Subcutaneous abdominal adipose tissue (tissue), 5 donors: Measurements from ENCODE around the gene PPM1D.

Source experiments
- H3K27ac ChIP-seq: one replicate; pipeline ENCODE4 v1.7.0; 2013; ENCODE audit warnings: low read depth, mild to moderate bottlenecking, inconsistent platforms, low read length, moderate library complexity
- H3K27me3 ChIP-seq, 5 donors: one replicate each; pipeline ENCODE4 v1.7.0; 2013; ENCODE audit warnings: low read length in 5 of 5, inconsistent platforms in 1 of 5; ENCODE audit not compliant: control insufficient read depth in 5 of 5, insufficient read depth in 4 of 5
- H3K36me3 ChIP-seq, 5 donors: one replicate each; pipeline ENCODE4 v1.7.0; 2013; ENCODE audit warnings: low read length in 5 of 5; ENCODE audit not compliant: control insufficient read depth in 5 of 5, insufficient read depth in 5 of 5
- H3K4me1 ChIP-seq, 5 donors: one replicate each; pipeline ENCODE4 v1.7.0; 2013; ENCODE audit warnings: low read length in 5 of 5, mild to moderate bottlenecking in 3 of 5, moderate library complexity in 1 of 5; ENCODE audit not compliant: control insufficient read depth in 5 of 5, insufficient read depth in 5 of 5
- H3K4me3 ChIP-seq, 5 donors: one replicate each; pipeline ENCODE4 v1.7.0; 2013; ENCODE audit warnings: low read length in 5 of 5, low read depth in 1 of 5
- H3K9ac ChIP-seq, 5 donors: one replicate each; pipeline ENCODE4 v1.7.0; 2013; ENCODE audit warnings: low read length in 5 of 5, mild to moderate bottlenecking in 4 of 5, moderate library complexity in 3 of 5
- H3K9me3 ChIP-seq, 5 donors: one replicate each; pipeline ENCODE4 v1.7.0; 2013; ENCODE audit warnings: low read length in 5 of 5; ENCODE audit not compliant: control insufficient read depth in 5 of 5
- donor health status: healthy.
- donor health status: healthy.
- donor health status: healthy.
- donor health status: healthy.
- donor health status: healthy.

PPM1D gene

DNA sequence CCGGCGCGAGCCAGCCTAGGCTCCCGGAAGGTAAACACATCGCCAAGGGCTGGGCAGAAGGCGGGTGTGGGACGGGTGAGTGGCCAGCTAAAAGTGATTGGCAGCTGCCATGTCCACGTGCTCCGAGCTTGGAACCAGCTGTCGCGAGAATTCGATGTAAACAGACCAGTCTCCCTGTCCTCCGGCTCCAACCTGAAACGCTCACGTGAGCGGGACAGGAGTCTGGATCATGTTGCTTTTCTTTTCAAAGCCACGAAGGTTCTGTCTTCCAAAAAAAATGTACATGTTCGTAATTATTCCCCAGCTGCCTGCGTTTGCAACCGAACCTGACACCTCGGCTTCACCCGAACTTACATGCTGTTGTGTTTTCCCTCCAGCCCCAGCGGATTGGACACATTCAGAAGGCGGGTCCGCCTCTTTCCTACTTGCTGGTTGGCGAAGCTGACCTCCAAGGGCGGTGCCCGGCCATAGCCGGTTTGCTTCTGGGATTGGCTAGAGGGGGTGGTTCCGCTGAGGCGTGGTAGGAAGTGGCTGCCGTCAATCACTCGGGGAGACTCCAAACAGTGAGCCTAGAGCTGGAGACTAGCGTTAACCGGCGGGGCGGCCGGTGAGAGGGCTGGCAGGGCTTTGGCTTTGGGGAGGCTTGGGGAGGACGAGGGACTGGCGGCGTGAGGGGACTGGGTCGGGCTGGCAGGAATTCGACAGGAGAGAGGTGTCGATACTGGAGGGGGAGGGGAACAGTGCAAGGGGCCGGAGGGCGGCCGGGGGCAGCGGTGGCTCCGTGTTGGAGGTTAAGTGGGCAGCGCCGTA is 77.5 kb downstream of the PPM1D start, which contains the start of gene BCAS3:
BCAS3 (plus strand) TSS at position 544 of the 810 bp plus-strand sequence.
- H3K9me3 ChIP-seq: peaks cover 0 to 4% (median 0%) of the 10 kb centered on the region in 5 donors
- peak within 1 kb of the TSS; percentile 48 to 95 (median 91) for H3K9ac ChIP-seq
- H3K4me3 ChIP-seq: peak within 1 kb of the TSS; percentile 87 to 99 (median 97)
- peak within 1 kb of the TSS; percentile 86 for H3K27ac ChIP-seq
- H3K4me1 ChIP-seq: peaks cover 2 to 19% (median 15%) of the 10 kb centered on the region in 5 donors
- H3K27me3 ChIP-seq: no peaks in the 10 kb centered on the region
- peaks cover 0 to 6% (median 0%) of the 10 kb centered on the region in 5 donors for H3K36me3 ChIP-seq

DNA sequence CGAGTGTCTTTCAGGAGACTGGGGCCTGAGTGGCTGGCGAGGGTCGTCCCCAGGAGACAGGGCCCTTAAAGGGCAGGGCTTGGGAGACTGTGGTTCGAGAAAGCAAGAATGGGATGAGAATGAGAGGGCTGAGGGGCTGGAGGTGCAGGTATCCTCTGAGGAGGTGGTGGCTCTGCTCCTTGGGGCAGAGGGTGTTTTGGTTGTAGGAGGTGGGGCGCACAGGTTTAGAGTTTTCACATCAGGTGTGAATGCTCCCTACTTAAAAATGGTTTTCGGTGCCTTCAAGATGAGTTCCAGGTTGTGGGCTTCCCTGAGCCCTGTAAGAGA is 78.1 kb downstream of the PPM1D start:
- Histone ChIP-seq H3K9ac (peak overlapping the region; percentile 48 to 95 (median 90)), H3K27me3 (no peaks in the 10 kb centered on the region), H3K36me3 (peaks cover 0 to 10% (median 0%) of the 10 kb centered on the region in 5 donors), H3K4me1 (peaks cover 2 to 19% (median 15%) of the 10 kb centered on the region in 5 donors), H3K4me3 (peak overlapping the region; percentile 87 to 99 (median 97)), H3K9me3 (peaks cover 0 to 4% (median 0%) of the 10 kb centered on the region in 5 donors), H3K27ac (peak overlapping the region; percentile 86)

DNA sequence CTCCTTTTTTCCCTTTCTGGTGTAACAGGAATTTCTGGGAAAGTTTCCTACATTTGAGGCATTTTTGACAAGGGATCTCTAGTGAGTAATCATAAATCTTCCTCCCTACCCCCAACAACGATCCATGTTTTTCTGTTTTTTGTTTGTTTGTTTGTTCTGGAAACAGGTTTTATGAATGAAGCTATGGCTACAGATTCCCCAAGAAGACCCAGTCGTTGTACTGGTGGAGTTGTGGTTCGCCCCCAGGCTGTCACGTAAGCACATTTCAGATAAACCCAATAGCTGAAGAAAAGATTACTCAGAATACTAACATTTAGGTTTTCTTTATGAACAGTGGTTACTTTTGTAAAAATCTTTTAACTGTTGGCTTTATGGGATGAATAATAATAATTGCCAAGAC is 79.3 kb downstream of the PPM1D start:
- Histone ChIP-seq H3K4me3 (no peak overlapping the region), H3K27me3 (no peaks in the 10 kb centered on the region), H3K4me1 (peaks cover 2 to 19% (median 15%) of the 10 kb centered on the region in 5 donors), H3K9ac (no peak overlapping the region), H3K9me3 (peaks cover 0 to 4% (median 0%) of the 10 kb centered on the region in 5 donors), H3K27ac (no peak overlapping the region), H3K36me3 (peaks cover 5 to 18% (median 7%) of the 10 kb centered on the region in 5 donors)

DNA sequence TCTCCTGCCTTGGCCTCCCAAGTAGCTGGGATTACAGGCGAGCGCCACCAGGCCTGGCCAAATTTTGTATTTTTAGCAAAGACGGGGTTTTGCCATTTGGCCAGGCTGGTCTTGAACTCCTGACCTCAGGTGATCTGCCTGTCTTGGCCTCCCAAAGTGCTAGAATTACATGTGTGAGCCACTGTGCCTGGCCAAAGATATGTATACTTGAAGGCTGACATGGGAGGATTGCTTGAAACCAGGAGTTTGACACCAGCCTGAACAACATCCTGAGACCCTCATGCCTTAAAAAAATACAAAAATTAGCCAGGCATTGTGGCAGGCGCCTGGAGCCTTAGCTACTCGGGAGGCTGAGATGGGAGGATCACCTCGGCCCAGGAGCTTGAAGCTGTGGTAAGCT is 80.8 kb downstream of the PPM1D start:
- peaks cover 2 to 19% (median 15%) of the 10 kb centered on the region in 5 donors for H3K4me1 ChIP-seq

DNA sequence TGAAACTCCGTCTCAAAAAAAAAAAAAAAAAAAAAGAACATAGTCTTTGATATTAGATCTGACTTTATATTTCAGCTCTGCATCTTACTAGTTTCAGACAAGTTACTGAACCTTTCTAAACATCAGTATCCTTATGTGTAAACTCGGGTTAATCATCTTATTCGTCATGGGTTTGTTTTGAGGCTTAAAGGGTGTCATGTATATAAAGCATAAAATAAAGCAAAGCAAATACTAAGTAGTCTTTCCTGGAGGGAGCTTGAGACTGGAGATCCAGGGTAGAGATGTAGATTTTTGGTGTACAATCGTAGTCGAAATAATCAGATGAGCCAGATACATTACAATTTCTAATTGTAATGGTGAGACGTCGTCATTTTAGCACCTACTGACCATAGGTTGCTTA is 85.4 kb downstream of the PPM1D start:
- H3K9ac ChIP-seq: no peak overlapping the region
- H3K27me3 ChIP-seq: no peaks in the 10 kb centered on the region
- peaks cover 24 to 56% (median 28%) of the 10 kb centered on the region in 5 donors for H3K36me3 ChIP-seq
- H3K4me1 ChIP-seq: no peaks in the 10 kb centered on the region
- no peaks in the 10 kb centered on the region for H3K9me3 ChIP-seq
- H3K4me3 ChIP-seq: no peak overlapping the region
- no peak overlapping the region for H3K27ac ChIP-seq

More for the DNA sequence above, 80.8 kb downstream of the PPM1D start:
- H3K9me3 ChIP-seq: no peaks in the 10 kb centered on the region
- no peaks in the 10 kb centered on the region for H3K27me3 ChIP-seq
- no peak overlapping the region for H3K9ac ChIP-seq
- peaks cover 13 to 29% (median 16%) of the 10 kb centered on the region in 5 donors for H3K36me3 ChIP-seq
- H3K27ac ChIP-seq: no peak overlapping the region
- H3K4me3 ChIP-seq: no peak overlapping the region

DNA sequence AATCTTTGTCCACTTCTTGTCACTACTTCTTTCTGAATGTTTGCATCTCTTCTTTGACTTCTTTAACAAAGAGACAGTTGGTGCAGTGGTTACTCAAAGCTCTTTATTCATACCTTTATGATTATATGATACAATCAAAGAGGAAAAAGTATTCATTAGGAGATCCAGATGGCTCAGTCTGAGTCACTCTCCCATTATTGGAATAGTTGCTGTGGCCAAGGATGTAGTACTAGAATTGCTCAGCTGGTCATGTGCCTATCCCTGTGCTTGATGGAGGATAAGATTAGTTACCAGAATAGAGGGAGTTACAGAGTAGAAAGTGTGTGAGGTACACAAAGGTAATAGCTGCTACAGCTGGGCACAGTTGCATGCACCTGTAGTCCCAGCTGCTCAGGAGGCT is 96.0 kb downstream of the PPM1D start:
- Histone ChIP-seq H3K27ac (no peak overlapping the region), H3K9me3 (no peaks in the 10 kb centered on the region), H3K4me1 (no peaks in the 10 kb centered on the region), H3K27me3 (no peaks in the 10 kb centered on the region), H3K36me3 (peaks cover 6 to 27% (median 19%) of the 10 kb centered on the region in 5 donors), H3K9ac (no peak overlapping the region), H3K4me3 (no peak overlapping the region)

DNA sequence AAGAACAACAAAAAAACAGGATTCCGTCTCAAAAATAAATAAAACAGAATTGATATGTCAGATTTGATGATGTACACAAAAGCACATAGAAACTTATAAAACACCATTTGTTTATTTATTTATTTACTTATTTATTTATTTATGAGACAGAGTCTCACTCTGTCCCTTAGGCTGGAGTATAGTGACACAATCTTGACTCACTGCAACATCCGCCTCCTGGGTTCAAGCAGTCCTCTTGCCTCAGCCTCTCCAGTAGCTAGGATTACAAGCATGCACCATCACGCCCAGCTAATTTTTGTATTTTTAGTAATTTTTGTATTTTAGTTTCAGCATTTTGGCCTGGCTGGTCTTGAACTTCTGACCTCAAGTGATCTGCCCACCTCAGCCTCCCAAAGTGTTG is 99.1 kb downstream of the PPM1D start:
- no peak overlapping the region for H3K9ac ChIP-seq
- no peaks in the 10 kb centered on the region for H3K27me3 ChIP-seq
- H3K27ac ChIP-seq: no peak overlapping the region

DNA sequence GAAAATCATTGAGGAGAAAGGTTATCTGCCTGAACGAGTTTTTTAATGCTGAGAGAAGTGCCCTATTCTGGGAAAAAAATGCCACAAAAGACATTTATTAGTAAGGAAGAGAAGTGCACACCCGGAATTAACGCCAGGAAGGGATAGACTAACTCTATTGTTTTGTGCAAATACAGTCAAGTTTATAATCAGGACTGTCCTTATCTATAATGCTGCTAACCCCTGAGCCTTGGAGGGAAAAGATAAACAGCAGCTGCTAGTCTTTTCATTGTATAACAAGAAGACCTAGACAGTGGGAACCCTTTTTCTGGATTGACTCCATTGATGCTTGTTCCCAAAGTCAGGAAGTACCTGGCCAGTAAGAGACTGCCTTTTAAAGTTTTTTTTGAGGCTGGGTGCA is 104.2 kb downstream of the PPM1D start:
- Histone ChIP-seq H3K4me1 (no peaks in the 10 kb centered on the region), H3K9ac (no peak overlapping the region), H3K27ac (no peak overlapping the region), H3K4me3 (no peak overlapping the region), H3K27me3 (no peaks in the 10 kb centered on the region), H3K36me3 (peaks cover 0 to 9% (median 3%) of the 10 kb centered on the region in 5 donors), H3K9me3 (no peaks in the 10 kb centered on the region)

More for the DNA sequence above, 99.1 kb downstream of the PPM1D start:
- H3K36me3 ChIP-seq: peaks cover 0 to 16% (median 12%) of the 10 kb centered on the region in 5 donors
- no peak overlapping the region for H3K4me3 ChIP-seq
- no peaks in the 10 kb centered on the region for H3K4me1 ChIP-seq
- no peaks in the 10 kb centered on the region for H3K9me3 ChIP-seq

DNA sequence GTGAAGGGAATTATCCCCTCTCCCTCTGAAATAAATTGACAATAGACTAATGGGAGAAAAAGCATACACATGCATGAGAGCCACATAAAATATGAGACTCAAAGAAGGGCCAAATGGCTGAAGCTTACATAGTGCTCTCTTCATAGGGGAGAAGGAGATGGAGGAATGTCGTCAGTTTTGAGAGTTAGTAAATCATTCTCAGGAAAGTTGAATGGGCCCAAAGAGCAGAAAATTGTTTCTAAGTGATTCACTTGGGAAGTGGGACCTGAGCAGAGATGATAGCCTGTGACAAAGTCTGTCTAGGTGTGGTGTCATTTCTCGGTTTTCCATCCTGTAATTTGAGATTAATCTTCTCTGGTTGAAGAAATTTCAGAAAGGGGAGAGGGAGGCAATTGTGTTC is 112.7 kb downstream of the PPM1D start:
- H3K9ac ChIP-seq: no peak overlapping the region
- peaks cover 6 to 19% (median 11%) of the 10 kb centered on the region in 5 donors for H3K36me3 ChIP-seq
- H3K4me3 ChIP-seq: no peak overlapping the region
- H3K9me3 ChIP-seq: no peaks in the 10 kb centered on the region
- no peak overlapping the region for H3K27ac ChIP-seq
- no peaks in the 10 kb centered on the region for H3K4me1 ChIP-seq
- no peaks in the 10 kb centered on the region for H3K27me3 ChIP-seq

DNA sequence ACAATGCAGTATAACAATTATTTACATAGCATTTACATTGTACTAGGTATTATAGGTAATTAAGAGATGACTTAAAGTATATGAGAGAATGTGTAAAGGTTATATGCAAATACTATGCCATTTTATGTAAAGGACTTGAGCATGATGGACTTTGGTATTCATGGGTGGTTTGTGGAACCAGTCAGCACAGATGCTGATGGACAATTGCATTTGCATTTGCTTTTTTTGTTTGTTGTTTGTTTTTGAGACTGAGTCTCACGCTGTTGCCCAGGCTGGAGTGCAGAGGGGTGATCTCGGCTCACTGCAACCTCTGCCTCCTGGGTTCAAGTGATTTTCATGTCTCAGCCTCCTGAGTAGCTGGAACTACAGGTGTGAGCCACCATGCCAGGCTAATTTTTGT is 113.6 kb downstream of the PPM1D start:
- Histone ChIP-seq H3K4me1 (no peaks in the 10 kb centered on the region), H3K27ac (no peak overlapping the region)

More for the DNA sequence above, 113.6 kb downstream of the PPM1D start:
- H3K9ac ChIP-seq: no peak overlapping the region
- H3K4me3 ChIP-seq: no peak overlapping the region
- no peaks in the 10 kb centered on the region for H3K9me3 ChIP-seq
- H3K36me3 ChIP-seq: peaks cover 6 to 19% (median 11%) of the 10 kb centered on the region in 5 donors
- H3K27me3 ChIP-seq: no peaks in the 10 kb centered on the region
